ENCODE results near the gene TEAD2.
"Not testable (repeated sequence)": the region's sequence is repeated elsewhere in the genome, so short reads cannot be mapped to it uniquely, and the experiment has no call there.

TEAD2 gene

GRCh38 chr19:49328741-49329140 lies 33.5 kb downstream of the TEAD2 start:
- no peak for DNase-seq

GRCh38 chr19:49327878-49328544 lies 34.2 kb downstream of the TEAD2 start:
- no peak for DNase-seq

GRCh38 chr19:49326165-49326704 lies 36.0 kb downstream of the TEAD2 start:
- DNase-seq, result no peak

- DNase-seq, result not testable (repeated sequence)
These were observed 36.5 kb downstream of the TEAD2 start for GRCh38 chr19:49325756-49326155.

GRCh38 chr19:49324801-49325576 lies 37.2 kb downstream of the TEAD2 start, which contains the start of gene SLC6A16:
Gene SLC6A16 (minus strand): TSS chr19:49325191. CDS start chr19:49311347, 13,844 bp downstream.
- DNase-seq, result no peak

GRCh38 chr19:49318296-49318695 lies 43.9 kb downstream of the TEAD2 start:
- DNase-seq, result no peak

- no peak for DNase-seq
These were observed 45.9 kb downstream of the TEAD2 start for GRCh38 chr19:49316284-49316683.

GRCh38 chr19:49315111-49315510 lies 47.1 kb downstream of the TEAD2 start:
- DNase-seq, result no peak

GRCh38 chr19:49309087-49309486 lies 53.1 kb downstream of the TEAD2 start:
- no peak for DNase-seq

- not testable (repeated sequence) for DNase-seq
These were observed 55.5 kb downstream of the TEAD2 start for GRCh38 chr19:49306734-49307133.

GRCh38 chr19:49301866-49302252 lies 60.4 kb downstream of the TEAD2 start:
- DNase-seq, result no peak

GRCh38 chr19:49301165-49301865 lies 60.9 kb downstream of the TEAD2 start:
- DNase-seq, result peak; percentile 48

- DNase-seq, result not testable (repeated sequence)
These were observed 63.6 kb downstream of the TEAD2 start for GRCh38 chr19:49298653-49299052.

- DNase-seq, result no peak
These were observed 64.8 kb downstream of the TEAD2 start for GRCh38 chr19:49297403-49297802.

GRCh38 chr19:49295208-49295880 lies 66.9 kb downstream of the TEAD2 start:
- DNase-seq, result no peak

GRCh38 chr19:49294401-49294800 lies 67.8 kb downstream of the TEAD2 start:
- DNase-seq, result no peak
